ENCODE measurements around the gene HADH.

DNA sequence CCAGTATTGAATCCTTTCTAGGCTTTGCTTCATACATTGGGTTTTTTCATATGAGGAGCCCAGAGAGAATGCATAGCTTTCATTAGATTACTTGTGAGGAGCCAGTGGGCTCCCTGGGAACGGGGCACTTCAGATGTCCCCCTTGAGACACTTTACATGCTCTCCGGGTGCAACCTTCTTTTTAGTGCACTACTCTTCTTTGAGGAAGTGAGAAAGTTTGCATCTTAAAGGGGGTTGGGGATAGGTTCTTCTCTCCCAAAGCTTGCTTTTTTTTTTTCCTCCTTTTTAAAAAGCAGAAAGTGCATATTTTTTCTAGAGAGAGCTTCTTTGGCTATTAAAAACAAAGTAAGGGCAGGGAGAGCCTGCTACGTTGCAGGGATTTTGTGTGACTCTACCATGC is 4.3 kb downstream of the HADH start:
- TF ChIP-seq POLR2A (IDR thresholded peaks at IDR 0.05) = no peak
- TF ChIP-seq, protein P1, sequence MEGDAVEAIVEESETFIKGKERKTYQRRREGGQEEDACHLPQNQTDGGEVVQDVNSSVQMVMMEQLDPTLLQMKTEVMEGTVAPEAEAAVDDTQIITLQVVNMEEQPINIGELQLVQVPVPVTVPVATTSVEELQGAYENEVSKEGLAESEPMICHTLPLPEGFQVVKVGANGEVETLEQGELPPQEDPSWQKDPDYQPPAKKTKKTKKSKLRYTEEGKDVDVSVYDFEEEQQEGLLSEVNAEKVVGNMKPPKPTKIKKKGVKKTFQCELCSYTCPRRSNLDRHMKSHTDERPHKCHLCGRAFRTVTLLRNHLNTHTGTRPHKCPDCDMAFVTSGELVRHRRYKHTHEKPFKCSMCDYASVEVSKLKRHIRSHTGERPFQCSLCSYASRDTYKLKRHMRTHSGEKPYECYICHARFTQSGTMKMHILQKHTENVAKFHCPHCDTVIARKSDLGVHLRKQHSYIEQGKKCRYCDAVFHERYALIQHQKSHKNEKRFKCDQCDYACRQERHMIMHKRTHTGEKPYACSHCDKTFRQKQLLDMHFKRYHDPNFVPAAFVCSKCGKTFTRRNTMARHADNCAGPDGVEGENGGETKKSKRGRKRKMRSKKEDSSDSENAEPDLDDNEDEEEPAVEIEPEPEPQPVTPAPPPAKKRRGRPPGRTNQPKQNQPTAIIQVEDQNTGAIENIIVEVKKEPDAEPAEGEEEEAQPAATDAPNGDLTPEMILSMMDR (IDR thresholded peaks at IDR 0.05) = no peak

Data from adrenal gland (tissue), 5 donors.